Measurements from ENCODE around the gene OSBP2. TPM values are rescaled to one million over a fixed set of nuclear protein-coding genes. Genes with fewer than 3 reads are reported as not detected.

Gene OSBP2
- total and polyA plus RNA-seq, 2 of the 13 experiments (the other 11 are each of a cell fraction or from before 2014, with no cell fraction given) = 5.0 to 7.7 TPM

- Histone ChIP-seq H3K27me3 (ENCODE audit: control insufficient read depth in 1 of 2, insufficient read depth in 2 of 2, low read length in 2 of 2) (peaks cover 0 to 32% of the 10 kb centered on the region in 2 experiments; a peak in 3 of 5 replicates), H3K36me3 (replicated peaks in 1 of 2; ENCODE audit: control insufficient read depth in 1 of 2, insufficient read depth in 2 of 2, low read length in 2 of 2) (no peaks in the 10 kb centered on the region), H3K9ac (ENCODE audit: insufficient read depth, low read depth, low read length) (no peak overlapping the region), H4K20me1 (ENCODE audit: insufficient read depth, low read length) (peaks cover 11% of the 10 kb centered on the region; the same call in 1 of the 2 replicates), H2AFZ (ENCODE audit: low read length) (no peak overlapping the region), H3K4me1 (ENCODE audit: insufficient read depth, low read length) (no peaks in the 10 kb centered on the region), H3K27ac (ENCODE audit: extremely low read length, insufficient read depth, low read length) (no peak overlapping the region), H3K9me3 (ENCODE audit: low read length) (no peaks in the 10 kb centered on the region), H3K79me2 (ENCODE audit: insufficient read depth, low read length) (no peaks in the 10 kb centered on the region), H3K4me3 (replicated peaks in 1 of 3; ENCODE audit: insufficient read depth in 1 of 3, low read depth in 2 of 3, low read length in 3 of 3) (no peak overlapping the region), H3K4me2 (ENCODE audit: low read depth, low read length) (no peak overlapping the region)
- ChIA-PET POLR2A (no interaction called here), CTCF (ENCODE audit: low intra/inter-chr PET ratio, low total read pairs) (no interaction called here)
- no peak for FAIRE-seq
- DNase-seq (ENCODE audit: low spot score) = no peak
- intact Hi-C loops (cut with micrococcal nuclease; ENCODE audit: unreplicated experiment) = no loop called here
- no peak for ATAC-seq
- in situ Hi-C loops (cut with HindIII; ENCODE audit: extremely low pct_ligation_motif_present, low pct_unique_long_range_greater_than_20kb) = no loop called here
- WGBS (ENCODE audit: low lambda C conversion rate) = 3% methylated on average over 3 of the region's 3 CpGs
- no TSS peak for BruUV-seq (replicated peaks)
- no peak for TF ChIP-seq NFKB2 (CRISPR knock-in tag; IDR thresholded peaks at IDR 0.05; ENCODE audit: borderline replicate concordance)
- no peak for TF ChIP-seq ZNF451 (CRISPR knock-in tag; IDR thresholded peaks at IDR 0.05)
- TF ChIP-seq, protein P1, sequence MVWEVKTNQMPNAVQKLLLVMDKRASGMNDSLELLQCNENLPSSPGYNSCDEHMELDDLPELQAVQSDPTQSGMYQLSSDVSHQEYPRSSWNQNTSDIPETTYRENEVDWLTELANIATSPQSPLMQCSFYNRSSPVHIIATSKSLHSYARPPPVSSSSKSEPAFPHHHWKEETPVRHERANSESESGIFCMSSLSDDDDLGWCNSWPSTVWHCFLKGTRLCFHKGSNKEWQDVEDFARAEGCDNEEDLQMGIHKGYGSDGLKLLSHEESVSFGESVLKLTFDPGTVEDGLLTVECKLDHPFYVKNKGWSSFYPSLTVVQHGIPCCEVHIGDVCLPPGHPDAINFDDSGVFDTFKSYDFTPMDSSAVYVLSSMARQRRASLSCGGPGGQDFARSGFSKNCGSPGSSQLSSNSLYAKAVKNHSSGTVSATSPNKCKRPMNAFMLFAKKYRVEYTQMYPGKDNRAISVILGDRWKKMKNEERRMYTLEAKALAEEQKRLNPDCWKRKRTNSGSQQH (CRISPR knock-in tag; IDR thresholded peaks at IDR 0.05; ENCODE audit: low read depth) = no peak
- TF ChIP-seq SAFB2 (CRISPR knock-in tag; IDR thresholded peaks at IDR 0.05; ENCODE audit: borderline replicate concordance, low read depth) = no peak
- TF ChIP-seq RCOR2 (CRISPR knock-in tag; IDR thresholded peaks at IDR 0.05) = no peak
- TF ChIP-seq, protein P2, sequence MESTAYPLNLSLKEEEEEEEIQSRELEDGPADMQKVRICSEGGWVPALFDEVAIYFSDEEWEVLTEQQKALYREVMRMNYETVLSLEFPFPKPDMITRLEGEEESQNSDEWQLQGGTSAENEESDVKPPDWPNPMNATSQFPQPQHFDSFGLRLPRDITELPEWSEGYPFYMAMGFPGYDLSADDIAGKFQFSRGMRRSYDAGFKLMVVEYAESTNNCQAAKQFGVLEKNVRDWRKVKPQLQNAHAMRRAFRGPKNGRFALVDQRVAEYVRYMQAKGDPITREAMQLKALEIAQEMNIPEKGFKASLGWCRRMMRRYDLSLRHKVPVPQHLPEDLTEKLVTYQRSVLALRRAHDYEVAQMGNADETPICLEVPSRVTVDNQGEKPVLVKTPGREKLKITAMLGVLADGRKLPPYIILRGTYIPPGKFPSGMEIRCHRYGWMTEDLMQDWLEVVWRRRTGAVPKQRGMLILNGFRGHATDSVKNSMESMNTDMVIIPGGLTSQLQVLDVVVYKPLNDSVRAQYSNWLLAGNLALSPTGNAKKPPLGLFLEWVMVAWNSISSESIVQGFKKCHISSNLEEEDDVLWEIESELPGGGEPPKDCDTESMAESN (CRISPR knock-in tag; conservative IDR thresholded peaks at IDR 0.05) = no peak
- no peak for TF ChIP-seq RFXAP (CRISPR knock-in tag; IDR thresholded peaks at IDR 0.05; ENCODE audit: borderline replicate concordance)
- TF ChIP-seq TCF7 (IDR thresholded peaks at IDR 0.05; ENCODE audit: low read depth) = no peak
- TF ChIP-seq PRDM4 (CRISPR knock-in tag; IDR thresholded peaks at IDR 0.05; ENCODE audit: borderline replicate concordance) = no peak
- no peak for TF ChIP-seq SP140L (CRISPR knock-in tag; IDR thresholded peaks at IDR 0.05; ENCODE audit: borderline replicate concordance)
- TF ChIP-seq EEA1 (CRISPR knock-in tag; IDR thresholded peaks at IDR 0.05; ENCODE audit: borderline replicate concordance) = no peak
Measured at GRCh38 chr22:30801695-30802094, 107.0 kb downstream of the OSBP2 start.
